Astrocyte (in vitro differentiated cells and primary cell): Measurements from ENCODE around the gene SPRY1. TPM values are rescaled to one million over a fixed set of nuclear protein-coding genes. Genes with fewer than 3 reads are reported as not detected.
A peak's percentile ranks its signal among the peaks of the same experiment; 100 is the strongest.

Experiments
- DNase-seq: peaks from one replicate; pipeline ENCODE4 v3.0.0-alpha.2; 2010; ENCODE audit warnings: low read depth
- FAIRE-seq: peaks from 2 replicates; lab custom pipeline; 2011; peaks lifted over from hg19 to GRCh38; lab: Jason Lieb, UNC
- H2AFZ ChIP-seq: 2 replicates; pipeline ENCODE4 v1.6.0; 2012; ENCODE audit warnings: low read depth, low read length, inconsistent platforms
- H3K27ac ChIP-seq: 2 replicates; pipeline ENCODE4 v1.5.1; 2011; ENCODE audit warnings: low read depth, low read length, inconsistent platforms
- H3K27me3 ChIP-seq: 2 replicates; pipeline ENCODE4 v1.6.0; 2011; ENCODE audit warnings: low read length, inconsistent platforms; ENCODE audit not compliant: insufficient read depth
- H3K36me3 ChIP-seq: 2 replicates; pipeline ENCODE4 v1.5.1; 2011; ENCODE audit warnings: low read length, inconsistent platforms; ENCODE audit not compliant: insufficient read depth
- H3K4me1 ChIP-seq: 2 replicates; pipeline ENCODE4 v1.5.1; 2011; ENCODE audit warnings: low read length, inconsistent platforms; ENCODE audit not compliant: insufficient read depth
- H3K4me2 ChIP-seq: 2 replicates; pipeline ENCODE4 v1.6.0; 2012; ENCODE audit warnings: low read length, inconsistent platforms
- H3K4me3 ChIP-seq: 2 replicates; pipeline ENCODE4 v1.5.1; 2011; ENCODE audit warnings: low read depth, mild to moderate bottlenecking, low read length, inconsistent platforms; ENCODE audit not compliant: insufficient read depth
- H3K79me2 ChIP-seq: 2 replicates; pipeline ENCODE4 v1.6.0; 2012; ENCODE audit warnings: mild to moderate bottlenecking, low read length, inconsistent platforms; ENCODE audit not compliant: insufficient read depth
- H3K9ac ChIP-seq: 2 replicates; pipeline ENCODE4 v1.6.0; 2012; ENCODE audit warnings: mild to moderate bottlenecking, low read length, inconsistent platforms
- H3K9me3 ChIP-seq: 2 replicates; pipeline ENCODE4 v1.5.1; 2012; ENCODE audit warnings: low read depth, mild to moderate bottlenecking, low read length, inconsistent platforms; ENCODE audit not compliant: insufficient read depth
- H4K20me1 ChIP-seq: 2 replicates; pipeline ENCODE4 v1.6.0; 2012; ENCODE audit warnings: low read length, inconsistent platforms; ENCODE audit not compliant: insufficient read depth
- H3K27ac Mint-ChIP-seq: one replicate; pipeline ENCODE4 v1.8.0; 2021; ENCODE audit warnings: mild to moderate bottlenecking, mixed read lengths; ENCODE audit not compliant: unreplicated experiment
- H3K27me3 Mint-ChIP-seq: one replicate; pipeline ENCODE4 v1.8.0; 2021; ENCODE audit warnings: low read depth, mixed read lengths; ENCODE audit not compliant: unreplicated experiment
- H3K36me3 Mint-ChIP-seq: one replicate; pipeline ENCODE4 v1.8.0; 2021; ENCODE audit warnings: low read depth, mixed read lengths; ENCODE audit not compliant: unreplicated experiment
- H3K4me1 Mint-ChIP-seq: one replicate; pipeline ENCODE4 v1.8.0; 2021; ENCODE audit warnings: low read depth, mixed read lengths; ENCODE audit not compliant: unreplicated experiment
- H3K4me3 Mint-ChIP-seq: one replicate; pipeline ENCODE4 v1.8.0; 2021; ENCODE audit warnings: mild to moderate bottlenecking, moderate library complexity, mixed read lengths; ENCODE audit not compliant: unreplicated experiment
- H3K9me3 Mint-ChIP-seq: one replicate; pipeline ENCODE4 v1.8.0; 2021; ENCODE audit warnings: mild to moderate bottlenecking, mixed read lengths; ENCODE audit not compliant: unreplicated experiment
- CTCF ChIP-seq: IDR thresholded peaks from 2 replicates; pipeline ENCODE4 v1.5.1; 2011; ENCODE audit warnings: low read depth, mild to moderate bottlenecking, inconsistent platforms, low read length, moderate library complexity; ENCODE audit not compliant: insufficient read depth
- EZH2 ChIP-seq: IDR thresholded peaks from 2 replicates; pipeline ENCODE4 v1.6.1; 2012; ENCODE audit warnings: mild to moderate bottlenecking, low read length, inconsistent platforms; ENCODE audit not compliant: insufficient read depth
- total RNA-seq: library from RNA; stranded (reverse); gene quantifications from 2 replicates; pipeline ENCODE4 v1.2.1, GENCODE V29; 2021

The SPRY1 gene
- total RNA-seq, 1 donor from 2014 or later, result 51.6 TPM

- Histone ChIP-seq H3K36me3 (no peaks in the 10 kb centered on the region), H3K27me3 (no peaks in the 10 kb centered on the region), H3K27ac (no peak overlapping the region), H3K9ac (no peak overlapping the region), H3K9me3 (no peaks in the 10 kb centered on the region), H3K4me1 (peaks cover 3% of the 10 kb centered on the region), H3K4me2 (no peak overlapping the region), H3K4me3 (no peak overlapping the region), H3K79me2 (no peaks in the 10 kb centered on the region), H2AFZ (no peak overlapping the region), H4K20me1 (no peaks in the 10 kb centered on the region)
- Mint-ChIP-seq H3K27ac (no peak overlapping the region), H3K9me3 (no peaks in the 10 kb centered on the region), H3K4me3 (no peak overlapping the region), H3K36me3 (no peaks in the 10 kb centered on the region), H3K27me3 (peaks cover 5% of the 10 kb centered on the region), H3K4me1 (no peaks in the 10 kb centered on the region)
- DNase-seq, result no peak
- FAIRE-seq, result no peak
- TF ChIP-seq EZH2 (no peak), CTCF (no peak)
These were observed 43.6 kb upstream of the SPRY1 start for GRCh38 chr4:123352966-123353365.

GRCh38 chr4:123353656-123354055 is 42.9 kb upstream of the SPRY1 start:
- H3K4me3 ChIP-seq, result no peak overlapping the region
- H3K9me3 ChIP-seq, result no peaks in the 10 kb centered on the region
- Mint-ChIP-seq H3K27me3 (peaks cover 5% of the 10 kb centered on the region), H3K4me1 (no peaks in the 10 kb centered on the region), H3K27ac (no peak overlapping the region), H3K9me3 (no peaks in the 10 kb centered on the region), H3K36me3 (no peaks in the 10 kb centered on the region), H3K4me3 (no peak overlapping the region)
- H2AFZ ChIP-seq, result no peak overlapping the region
- H3K4me1 ChIP-seq, result peaks cover 3% of the 10 kb centered on the region
- no peaks in the 10 kb centered on the region for H3K27me3 ChIP-seq
- H3K79me2 ChIP-seq, result no peaks in the 10 kb centered on the region
- DNase-seq (peak; percentile 33), FAIRE-seq (no peak)
- H4K20me1 ChIP-seq, result no peaks in the 10 kb centered on the region
- H3K4me2 ChIP-seq, result no peak overlapping the region
- no peak overlapping the region for H3K27ac ChIP-seq
- no peak overlapping the region for H3K9ac ChIP-seq
- TF ChIP-seq CTCF (no peak), EZH2 (no peak)
- H3K36me3 ChIP-seq, result no peaks in the 10 kb centered on the region

GRCh38 chr4:123354701-123355100 is 41.9 kb upstream of the SPRY1 start:
- FAIRE-seq (no peak), DNase-seq (no peak)
- no peak overlapping the region for H3K27ac ChIP-seq
- no peak overlapping the region for H3K4me2 ChIP-seq
- H3K4me1 Mint-ChIP-seq, result peaks cover 2% of the 10 kb centered on the region
- H3K36me3 Mint-ChIP-seq, result no peaks in the 10 kb centered on the region
- TF ChIP-seq CTCF (no peak), EZH2 (no peak)
- no peaks in the 10 kb centered on the region for H4K20me1 ChIP-seq
- no peaks in the 10 kb centered on the region for H3K27me3 ChIP-seq
- H2AFZ ChIP-seq, result no peak overlapping the region
- H3K27ac Mint-ChIP-seq, result no peak overlapping the region
- H3K9me3 Mint-ChIP-seq, result no peaks in the 10 kb centered on the region
- no peak overlapping the region for H3K4me3 ChIP-seq
- H3K79me2 ChIP-seq, result no peaks in the 10 kb centered on the region
- no peak overlapping the region for H3K9ac ChIP-seq
- H3K4me3 Mint-ChIP-seq, result no peak overlapping the region
- H3K9me3 ChIP-seq, result no peaks in the 10 kb centered on the region
- H3K27me3 Mint-ChIP-seq, result peaks cover 5% of the 10 kb centered on the region
- peaks cover 3% of the 10 kb centered on the region for H3K4me1 ChIP-seq
- H3K36me3 ChIP-seq, result no peaks in the 10 kb centered on the region
